Esophagus muscularis mucosa (tissue), 4 donors: Measurements from ENCODE around the gene BRINP1. TPM values are rescaled to one million over a fixed set of nuclear protein-coding genes. Genes with fewer than 3 reads are reported as not detected.

ENCODE experiments used
- DNase-seq: peaks from one replicate; pipeline ENCODE4 v3.0.0-alpha.2; 2017; ENCODE audit errors: extremely low spot score
- H3K27ac ChIP-seq, 4 donors: fragments of 200-600 bp; sonication (generic); replicated peaks in 1 of 4; 1 replicate in 3 of 4; 2 replicates in 1 of 4; pipeline ENCODE4 v1.5.1; 2016 to 2019; ENCODE audit warnings: mild to moderate bottlenecking in 1 of 4
- H3K27me3 ChIP-seq, 4 donors: fragments of 200-600 bp; sonication (generic); one replicate each; pipeline versions ENCODE4 v1.5.1 to v1.6.0; 2016 to 2019
- H3K36me3 ChIP-seq, 4 donors: fragments of 200-600 bp; sonication (generic); one replicate each; pipeline ENCODE4 v1.5.1; 2016 to 2019
- H3K4me1 ChIP-seq, 4 donors: fragments of 200-600 bp; sonication (generic); one replicate each; pipeline ENCODE4 v1.5.1; 2016 to 2019
- H3K4me3 ChIP-seq, 4 donors: fragments of 200-600 bp; sonication (generic); 1 replicate in 2 of 4; 2 replicates in 2 of 4; pipeline ENCODE4 v1.5.1; 2016 to 2019; ENCODE audit warnings: mild to moderate bottlenecking in 4 of 4, moderate library complexity in 1 of 4
- H3K9me3 ChIP-seq, 4 donors: fragments of 200-600 bp; sonication (generic); 1 replicate in 3 of 4; 2 replicates in 1 of 4; pipeline ENCODE4 v1.5.1; 2016 to 2019
- EP300 ChIP-seq: sonication (generic); formaldehyde crosslinking; IDR thresholded peaks from one replicate; pipeline ENCODE4 v1.6.1; 2017; ENCODE audit warnings: antibody characterized with exemption
- POLR2A ChIP-seq: fragments of 450-650 bp; IDR thresholded peaks from one replicate; pipeline ENCODE4 v1.6.1; 2017; ENCODE audit warnings: antibody characterized with exemption, moderate library complexity, mild to moderate bottlenecking, low read depth
- POLR2AphosphoS5 ChIP-seq, 2 donors: sonication (generic); formaldehyde crosslinking; IDR thresholded peaks; one replicate each; pipeline ENCODE4 v1.6.1; 2017; ENCODE audit warnings: antibody characterized with exemption in 2 of 2
- WGBS: methylation state at CpG from one replicate; pipeline ENCODE4 v1.1.5; 2018; 5-methylcytosine and 5-hydroxymethylcytosine counted together
- intact Hi-C: fragments of 100-400 bp; cut with DNase I; formaldehyde crosslinking; loops from one replicate; pipeline ENCODE4 v1.15.1; 2023
- total RNA-seq, 4 donors: library from RNA; depleted of rRNA; stranded (reverse); fragments of >200 nt; gene quantifications; one replicate each; pipeline versions ENCODE4 v1.1.0 to v1.2.1, GENCODE V29; 2016
- TF ChIP-seq, protein P1 (sequence below), 3 experiments: fragments of 200-600 bp in 2 of 3; fragments of 450-650 bp in 1 of 3; sonication (generic) in 2 of 3; IDR thresholded peaks; one replicate each; pipeline ENCODE4 v1.5.1; 2017 to 2019; ENCODE audit warnings: antibody characterized with exemption in 3 of 3, mild to moderate bottlenecking in 2 of 3, moderate library complexity in 1 of 3

The BRINP1 gene
- total RNA-seq, 4 donors from 2014 or later: not detected

DNA sequence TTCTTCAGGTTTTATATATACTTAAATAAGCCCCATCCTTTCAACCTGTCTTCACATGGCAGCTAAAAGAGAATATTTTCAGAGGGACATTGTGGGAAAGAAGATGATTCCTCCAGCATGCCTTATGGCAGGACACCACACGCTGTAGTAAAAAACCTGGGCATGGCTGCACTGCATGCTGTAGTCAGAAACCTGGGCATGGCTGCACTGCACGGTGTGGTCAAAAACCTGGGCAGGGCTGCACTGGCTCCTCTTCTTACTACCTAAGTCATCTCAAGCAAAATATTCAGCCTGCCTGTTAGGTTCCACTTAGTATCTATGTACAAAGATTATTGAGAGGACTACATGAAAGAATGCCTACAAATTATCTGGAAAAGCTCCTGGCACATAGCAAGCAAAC lies 153.6 kb downstream of the BRINP1 start:
- intact Hi-C loops: no loop called here
- no peaks in the 10 kb centered on the region for H3K36me3 ChIP-seq
- no peaks in the 10 kb centered on the region for H3K27me3 ChIP-seq
- H3K4me3 ChIP-seq: no peak overlapping the region
- H3K4me1 ChIP-seq: peaks cover 0 to 19% (median 16%) of the 10 kb centered on the region in 4 donors
- DNase-seq: no peak
- TF ChIP-seq EP300 (no peak), POLR2AphosphoS5 (IDR thresholded peaks at IDR 0.05) (no peak), POLR2A (no peak)
- TF ChIP-seq, protein P1, sequence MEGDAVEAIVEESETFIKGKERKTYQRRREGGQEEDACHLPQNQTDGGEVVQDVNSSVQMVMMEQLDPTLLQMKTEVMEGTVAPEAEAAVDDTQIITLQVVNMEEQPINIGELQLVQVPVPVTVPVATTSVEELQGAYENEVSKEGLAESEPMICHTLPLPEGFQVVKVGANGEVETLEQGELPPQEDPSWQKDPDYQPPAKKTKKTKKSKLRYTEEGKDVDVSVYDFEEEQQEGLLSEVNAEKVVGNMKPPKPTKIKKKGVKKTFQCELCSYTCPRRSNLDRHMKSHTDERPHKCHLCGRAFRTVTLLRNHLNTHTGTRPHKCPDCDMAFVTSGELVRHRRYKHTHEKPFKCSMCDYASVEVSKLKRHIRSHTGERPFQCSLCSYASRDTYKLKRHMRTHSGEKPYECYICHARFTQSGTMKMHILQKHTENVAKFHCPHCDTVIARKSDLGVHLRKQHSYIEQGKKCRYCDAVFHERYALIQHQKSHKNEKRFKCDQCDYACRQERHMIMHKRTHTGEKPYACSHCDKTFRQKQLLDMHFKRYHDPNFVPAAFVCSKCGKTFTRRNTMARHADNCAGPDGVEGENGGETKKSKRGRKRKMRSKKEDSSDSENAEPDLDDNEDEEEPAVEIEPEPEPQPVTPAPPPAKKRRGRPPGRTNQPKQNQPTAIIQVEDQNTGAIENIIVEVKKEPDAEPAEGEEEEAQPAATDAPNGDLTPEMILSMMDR (IDR thresholded peaks at IDR 0.05): no peak
- H3K9me3 ChIP-seq: no peaks in the 10 kb centered on the region
- no peak overlapping the region for H3K27ac ChIP-seq
- WGBS: 96% methylated on average over 2 of the region's 2 CpGs

DNA sequence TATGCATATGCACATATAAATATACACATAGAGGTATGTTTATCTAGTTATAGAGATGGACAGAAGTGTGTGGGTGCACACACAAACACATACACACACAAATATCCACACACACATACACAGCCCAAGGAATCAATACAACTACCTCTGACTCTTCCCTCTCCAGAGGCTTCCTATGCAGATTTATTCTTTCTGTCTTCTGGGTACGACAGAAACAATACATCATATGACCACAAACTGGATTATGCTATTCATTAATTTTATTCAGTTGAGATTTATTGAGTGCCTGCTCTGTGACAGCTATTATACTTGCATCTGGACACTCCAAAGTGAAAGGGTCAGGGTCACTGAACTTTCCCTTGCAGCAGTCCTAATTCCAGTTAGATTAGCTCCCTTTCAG lies 155.8 kb downstream of the BRINP1 start:
- TF ChIP-seq, protein P1 (IDR thresholded peaks at IDR 0.05): no peak
- TF ChIP-seq POLR2AphosphoS5 (IDR thresholded peaks at IDR 0.05): no peak
- no peak for TF ChIP-seq EP300
- no peak for TF ChIP-seq POLR2A
- no peak for DNase-seq
- no peaks in the 10 kb centered on the region for H3K9me3 ChIP-seq
- H3K27me3 ChIP-seq: no peaks in the 10 kb centered on the region
- no peak overlapping the region for H3K4me3 ChIP-seq
- intact Hi-C loops: no loop called here
- WGBS: 19% methylated on average over 1 of the region's 1 CpG
- H3K27ac ChIP-seq: no peak overlapping the region
- H3K36me3 ChIP-seq: no peaks in the 10 kb centered on the region
- peaks cover 0 to 19% (median 16%) of the 10 kb centered on the region in 4 donors for H3K4me1 ChIP-seq

DNA sequence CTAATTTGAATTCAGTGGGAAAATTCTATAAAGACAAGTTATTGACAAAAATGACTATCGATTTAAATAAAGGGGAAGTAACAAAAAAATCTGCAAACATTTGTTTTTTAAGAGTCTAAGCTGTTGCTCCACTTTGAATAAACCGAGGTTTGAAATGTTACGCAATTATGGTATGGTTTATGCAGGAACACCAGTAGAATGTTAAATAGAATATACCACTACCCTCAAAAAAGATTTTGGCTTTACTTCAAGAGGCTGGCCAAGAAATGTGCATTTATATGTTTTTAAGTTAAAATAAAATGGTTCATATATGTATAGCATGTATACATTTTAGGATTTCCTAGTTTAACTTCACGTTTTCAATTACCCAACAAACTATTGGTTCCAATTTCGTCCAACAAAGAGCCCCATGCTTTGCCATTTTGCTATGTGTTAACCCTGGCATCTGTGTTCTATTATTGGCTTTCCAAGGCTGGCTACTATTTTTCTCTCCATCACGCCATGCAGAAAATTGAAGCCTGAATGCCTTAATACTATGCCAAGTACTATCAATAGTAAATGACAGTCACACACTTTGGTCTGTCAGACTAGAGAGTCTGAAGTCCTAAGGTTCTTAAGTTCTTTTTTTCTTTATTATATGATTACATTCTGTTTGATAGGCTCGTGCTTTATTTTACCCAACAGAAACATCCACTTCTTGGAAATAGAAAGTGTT lies 171.2 kb downstream of the BRINP1 start:
- intact Hi-C loops: no loop called here
- no peaks in the 10 kb centered on the region for H3K36me3 ChIP-seq
- H3K4me1 ChIP-seq: no peaks in the 10 kb centered on the region
- no peaks in the 10 kb centered on the region for H3K27me3 ChIP-seq
- 86% methylated on average over 7 of the region's 7 CpGs for WGBS
- TF ChIP-seq, protein P1 (IDR thresholded peaks at IDR 0.05): no peak
- TF ChIP-seq EP300 (no peak), POLR2AphosphoS5 (IDR thresholded peaks at IDR 0.05) (no peak), POLR2A (no peak)
- H3K4me3 ChIP-seq: no peak overlapping the region
- H3K9me3 ChIP-seq: no peaks in the 10 kb centered on the region
- no peak for DNase-seq
- no peak overlapping the region for H3K27ac ChIP-seq

DNA sequence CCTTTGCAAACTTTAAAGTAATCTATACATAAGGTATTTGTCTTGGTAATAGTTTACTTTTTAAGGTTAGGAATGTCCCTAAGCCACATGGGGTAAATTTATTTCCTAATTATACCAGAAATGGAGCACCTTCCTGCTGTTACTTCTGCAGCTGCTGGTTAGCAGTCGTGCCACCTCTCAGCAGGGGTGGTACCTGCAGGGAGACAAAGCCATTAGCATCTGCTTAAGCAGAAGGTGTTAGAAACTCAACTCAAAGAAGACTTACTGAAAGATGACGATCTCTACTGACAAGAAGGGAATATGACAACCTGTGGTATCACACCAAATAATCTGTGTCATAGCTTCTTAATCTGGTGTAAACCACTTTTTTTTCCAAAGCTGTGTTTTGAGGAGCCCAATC lies 173.7 kb downstream of the BRINP1 start:
- DNase-seq: no peak
- H3K36me3 ChIP-seq: no peaks in the 10 kb centered on the region
- TF ChIP-seq, protein P1 (IDR thresholded peaks at IDR 0.05): no peak
- no peak for TF ChIP-seq POLR2A
- no peak for TF ChIP-seq EP300
- no peak for TF ChIP-seq POLR2AphosphoS5 (IDR thresholded peaks at IDR 0.05)
- no peak overlapping the region for H3K27ac ChIP-seq
- 37% methylated on average over 2 of the region's 2 CpGs for WGBS
- intact Hi-C loops: no loop called here
- H3K9me3 ChIP-seq: no peaks in the 10 kb centered on the region
- H3K4me1 ChIP-seq: no peaks in the 10 kb centered on the region
- no peak overlapping the region for H3K4me3 ChIP-seq
- no peaks in the 10 kb centered on the region for H3K27me3 ChIP-seq

DNA sequence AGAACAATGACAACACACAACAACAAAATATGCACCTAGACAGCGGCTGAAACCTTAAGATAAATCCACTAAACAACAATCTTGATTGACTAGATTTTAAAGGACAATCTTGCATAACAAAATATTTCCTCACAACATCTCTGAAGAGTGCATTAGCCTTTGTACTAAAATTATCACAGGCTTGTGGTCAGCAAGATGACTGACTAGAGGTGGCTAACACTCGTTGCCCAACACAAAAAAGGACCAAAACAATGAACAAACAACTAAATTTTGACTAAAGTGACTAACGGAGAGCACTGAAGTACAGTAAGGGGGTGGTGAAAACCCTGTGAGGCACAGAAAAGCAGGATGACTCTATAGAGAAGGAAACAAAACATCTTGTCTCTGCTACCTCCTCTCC lies 183.9 kb downstream of the BRINP1 start:
- no peak overlapping the region for H3K27ac ChIP-seq
- no peaks in the 10 kb centered on the region for H3K4me1 ChIP-seq
- H3K4me3 ChIP-seq: no peak overlapping the region
- no peaks in the 10 kb centered on the region for H3K36me3 ChIP-seq
- 73% methylated on average over 3 of the region's 3 CpGs for WGBS
- peaks cover 0 to 9% (median 0%) of the 10 kb centered on the region in 4 donors for H3K9me3 ChIP-seq
- no peaks in the 10 kb centered on the region for H3K27me3 ChIP-seq
- DNase-seq: no peak
- intact Hi-C loops: no loop called here
- TF ChIP-seq POLR2AphosphoS5 (IDR thresholded peaks at IDR 0.05) (no peak), POLR2A (no peak), EP300 (no peak)
- TF ChIP-seq, protein P1 (IDR thresholded peaks at IDR 0.05): no peak
